Endothelial cell of umbilical vein (primary cell): ENCODE measurements around the gene MRC2. TPM values are rescaled to one million over a fixed set of nuclear protein-coding genes. Genes with fewer than 3 reads are reported as not detected.

Source experiments
- BruUV-seq: library from RNA; stranded (reverse); fragments of 400-500 nt; replicated peaks from 2 replicates; lab custom pipeline; 2021; lab: Mats Ljungman, UMichigan
- CTCF ChIA-PET: fragments of 300-600, 350-600 bp; sonication (Branson Sonifier 250); formaldehyde crosslinking; loops from one replicate; lab custom pipeline; 2021; ENCODE audit warnings: antibody characterized with exemption, inconsistent platforms; lab: Charles Lee
- POLR2A ChIA-PET: fragments of 300-600, 350-600 bp; sonication (Branson Sonifier 250); formaldehyde crosslinking; loops from one replicate; lab custom pipeline; 2021; ENCODE audit warnings: antibody characterized with exemption, inconsistent platforms; lab: Charles Lee
- DNase-seq: peaks from one replicate; pipeline ENCODE4 v3.0.0-alpha.2; 2011; ENCODE audit warnings: low read depth, low spot score
- FAIRE-seq: peaks from 2 replicates; lab custom pipeline; 2011; peaks lifted over from hg19 to GRCh38; lab: Jason Lieb, UNC
- H2AFZ ChIP-seq: 2 replicates; pipeline ENCODE4 v1.6.0; 2012; ENCODE audit warnings: low read depth, low read length, control low read depth, inconsistent platforms
- H3K27ac ChIP-seq: 2 replicates; pipeline ENCODE4 v1.5.1; 2011; ENCODE audit warnings: low read depth, mild to moderate bottlenecking, control low read depth, low read length, moderate library complexity; ENCODE audit not compliant: insufficient read depth
- H3K27me3 ChIP-seq, 2 experiments: 2 replicates each; pipeline versions ENCODE4 v1.6.0 to v1.6.1; 2011; ENCODE audit warnings: low read length in 2 of 2, mixed read lengths in 1 of 2; ENCODE audit not compliant: control insufficient read depth in 2 of 2, insufficient read depth in 2 of 2
- H3K36me3 ChIP-seq, 2 experiments: 2 replicates in 1 of 2; 3 replicates in 1 of 2; pipeline ENCODE4 v1.5.1; 2011; ENCODE audit warnings: low read length in 2 of 2, mild to moderate bottlenecking in 1 of 2, moderate library complexity in 1 of 2; ENCODE audit not compliant: control insufficient read depth in 2 of 2, insufficient read depth in 2 of 2; ENCODE audit errors: extremely low read depth in 1 of 2
- H3K4me1 ChIP-seq: 3 replicates; pipeline ENCODE4 v1.5.1; 2011; ENCODE audit warnings: mild to moderate bottlenecking, low read length; ENCODE audit not compliant: control insufficient read depth, insufficient read depth; ENCODE audit errors: extremely low read depth
- H3K4me2 ChIP-seq: 2 replicates; pipeline ENCODE4 v1.6.1; 2011; ENCODE audit warnings: low read length, control low read depth, mixed read lengths; ENCODE audit not compliant: insufficient read depth
- H3K4me3 ChIP-seq, 3 experiments: fragments of 200-600 bp in 1 of 3; sonication (generic), shearing (Covaris generic) in 1 of 3; replicated peaks in 1 of 3; 2 replicates each; pipeline ENCODE4 v1.5.1; 2011 to 2016; ENCODE audit warnings: control low read depth in 3 of 3, low read length in 3 of 3, mild to moderate bottlenecking in 2 of 3, inconsistent platforms in 1 of 3, low read depth in 1 of 3, moderate library complexity in 1 of 3; ENCODE audit not compliant: insufficient read depth in 1 of 3
- H3K79me2 ChIP-seq: 2 replicates; pipeline ENCODE4 v1.6.0; 2012; ENCODE audit warnings: low read length, inconsistent platforms; ENCODE audit not compliant: control insufficient read depth, insufficient read depth
- H3K9ac ChIP-seq: replicated peaks from 2 replicates; pipeline ENCODE3; 2011; ENCODE audit warnings: low read length, control low read depth; ENCODE audit not compliant: insufficient read depth; ENCODE audit errors: extremely low read depth
- H3K9me1 ChIP-seq: replicated peaks from 3 replicates; pipeline ENCODE4 v1.6.0; 2011; ENCODE audit warnings: mild to moderate bottlenecking, low read length; ENCODE audit not compliant: control insufficient read depth, insufficient read depth; ENCODE audit errors: extremely low read depth
- H3K9me3 ChIP-seq: replicated peaks from 2 replicates; pipeline ENCODE4 v1.5.1; 2012; ENCODE audit warnings: low read length, inconsistent platforms; ENCODE audit not compliant: control insufficient read depth, insufficient read depth
- H4K20me1 ChIP-seq: replicated peaks from 2 replicates; pipeline ENCODE3; 2011; ENCODE audit warnings: mild to moderate bottlenecking, low read length; ENCODE audit not compliant: control insufficient read depth, insufficient read depth; ENCODE audit errors: extremely low read depth
- CTCF ChIP-seq, 2 donors: IDR thresholded peaks; 1 replicate in 1 of 2; 2 replicates in 1 of 2; pipeline ENCODE4 v1.5.1; 2011; ENCODE audit warnings: low read length in 2 of 2, mild to moderate bottlenecking in 2 of 2, moderate library complexity in 2 of 2, control low read depth in 1 of 2, inconsistent platforms in 1 of 2, low read depth in 1 of 2; ENCODE audit not compliant: insufficient read depth in 1 of 2; ENCODE audit errors: extremely low read depth in 1 of 2
- EZH2 ChIP-seq: IDR thresholded peaks from 2 replicates; pipeline ENCODE4 v1.6.1; 2012; ENCODE audit warnings: borderline replicate concordance, low read depth, mild to moderate bottlenecking, moderate library complexity, low read length, inconsistent platforms; ENCODE audit not compliant: severe bottlenecking
- FOS ChIP-seq: IDR thresholded peaks from 2 replicates; pipeline ENCODE4 v1.6.1; 2011; ENCODE audit warnings: mild to moderate bottlenecking, low read length, moderate library complexity, borderline replicate concordance; ENCODE audit not compliant: insufficient read depth
- GATA2 ChIP-seq: IDR thresholded peaks from 2 replicates; pipeline ENCODE4 v1.7.0; 2011; ENCODE audit warnings: low read depth, mild to moderate bottlenecking, moderate library complexity, mixed read lengths, low read length; ENCODE audit not compliant: insufficient read length, insufficient read depth
- JUN ChIP-seq: IDR thresholded peaks from 2 replicates; pipeline ENCODE4 v1.6.1; 2011; ENCODE audit warnings: borderline replicate concordance, low read depth; ENCODE audit not compliant: insufficient read length, insufficient read depth
- MAX ChIP-seq: IDR thresholded peaks from 2 replicates; pipeline ENCODE4 v1.6.1; 2011; ENCODE audit not compliant: insufficient read depth, insufficient read length
- MYC ChIP-seq: IDR thresholded peaks from one replicate; pipeline ENCODE4 v1.6.1; 2011; ENCODE audit warnings: mild to moderate bottlenecking, low read depth, low read length
- POLR2A ChIP-seq: IDR thresholded peaks from 2 replicates; pipeline ENCODE4 v1.6.1; 2012; ENCODE audit warnings: low read depth, mild to moderate bottlenecking, control low read depth, low read length
- POLR2AphosphoS5 ChIP-seq: IDR thresholded peaks from 2 replicates; pipeline ENCODE4 v1.6.1; 2012; ENCODE audit warnings: low read depth, mild to moderate bottlenecking, control low read depth, low read length, moderate library complexity; ENCODE audit not compliant: insufficient read depth
- dilution Hi-C: fragments of 300-500 bp; cut with MboI; formaldehyde crosslinking; loops from one replicate; pipeline ENCODE4 v1.15.0; 2019; ENCODE audit warnings: low sequenced_read_pairs; ENCODE audit not compliant: extremely low pct_ligation_motif_present
- intact Hi-C: fragments of 100-400 bp; cut with micrococcal nuclease; formaldehyde crosslinking; loops from one replicate; pipeline ENCODE4 v1.10.0; 2022
- polyA plus RNA-seq, 4 experiments: library from polyadenylated mRNA; depleted of rRNA in 3 of 4; stranded (reverse) in 3 of 4; unstranded in 1 of 4; fragments of >200 nt; gene quantifications; 2 replicates each; pipeline versions ENCODE4 v1.2.1 to v1.2.3, GENCODE V29; 2011 to 2012; ENCODE audit warnings: missing spikeins in 1 of 4
- total RNA-seq: library from RNA; stranded (reverse); gene quantifications from 2 replicates; pipeline ENCODE4 v1.2.3, GENCODE V29; 2021

Gene MRC2
- total and polyA plus RNA-seq, 2 donors (not counting 3 experiments of a cell fraction or from before 2014, with no cell fraction given), result 30.6 to 52.7 TPM

DNA sequence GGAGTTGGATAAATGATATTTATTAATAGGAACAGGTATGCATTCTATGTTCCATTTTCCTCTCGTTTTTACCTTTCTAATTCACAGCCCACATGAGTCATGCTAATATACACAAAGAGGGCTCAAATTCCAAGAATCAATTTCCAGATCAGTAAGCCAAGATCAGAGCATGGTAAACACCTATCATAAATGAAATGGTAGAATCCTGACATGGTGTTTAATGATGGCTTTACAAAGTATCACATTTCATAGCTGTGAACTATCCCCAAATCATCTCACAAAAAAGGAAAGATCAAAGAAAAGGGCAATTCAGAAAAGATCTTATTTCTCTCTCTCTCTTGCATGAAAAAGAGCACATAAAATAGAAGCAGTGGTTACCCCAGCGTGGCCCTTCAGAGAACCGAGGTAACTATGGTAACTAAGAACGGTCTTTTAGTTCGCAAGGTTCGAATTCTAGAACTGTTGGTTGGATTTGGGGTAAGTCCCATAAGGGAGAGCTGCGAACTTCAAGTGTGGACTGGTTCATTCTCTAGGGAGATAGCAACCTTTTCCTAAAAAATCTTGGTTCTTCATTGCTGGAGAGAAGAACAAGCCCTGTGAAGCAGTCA is 107.7 kb downstream of the MRC2 start:
- no peak overlapping the region for H3K4me2 ChIP-seq
- no TSS peak for BruUV-seq
- DNase-seq (no peak), FAIRE-seq (no peak)
- POLR2A ChIA-PET, result no interaction called here
- intact Hi-C loops, result no loop called here
- no peak overlapping the region for H3K9ac ChIP-seq
- no peaks in the 10 kb centered on the region for H3K79me2 ChIP-seq
- no peak overlapping the region for H2AFZ ChIP-seq
- H3K36me3 ChIP-seq, result no peaks in the 10 kb centered on the region
- peaks cover 2 to 4% of the 10 kb centered on the region in 2 experiments for H3K27me3 ChIP-seq
- no peak overlapping the region for H3K27ac ChIP-seq
- CTCF ChIA-PET, result interaction anchor here (1.5 to 1.9 kb wide), 2 partner anchors 11 to 14 kb away, joined by 5 to 6 read pairs; no protein-coding TSS in a partner anchor
- no peaks in the 10 kb centered on the region for H3K9me1 ChIP-seq
- dilution Hi-C loops, result no loop called here
- no peak overlapping the region for H3K4me3 ChIP-seq
- no peaks in the 10 kb centered on the region for H4K20me1 ChIP-seq
- no peak for TF ChIP-seq POLR2AphosphoS5
- no peak for TF ChIP-seq FOS
- no peak for TF ChIP-seq POLR2A
- H3K4me1 ChIP-seq, result no peaks in the 10 kb centered on the region
- no peaks in the 10 kb centered on the region for H3K9me3 ChIP-seq

DNA sequence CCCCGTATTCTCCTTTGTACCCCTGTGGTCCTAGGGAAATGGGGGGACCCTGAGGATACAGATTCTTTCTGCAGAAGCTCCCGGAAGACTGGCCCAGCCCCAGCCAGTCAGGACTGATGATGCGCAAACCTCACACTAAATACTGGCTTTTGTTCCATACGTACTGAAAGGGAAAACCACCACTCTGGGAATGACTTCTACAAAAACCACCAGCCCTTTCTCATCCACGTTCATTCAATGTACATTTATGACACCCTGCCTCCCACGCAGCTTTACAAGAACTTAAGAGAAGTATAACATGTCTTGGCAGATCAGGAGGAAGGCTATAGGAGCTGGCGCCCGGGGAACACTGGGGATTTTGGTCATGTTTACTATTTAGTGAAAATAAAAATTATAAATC is 110.0 kb downstream of the MRC2 start:
- H3K79me2 ChIP-seq, result no peaks in the 10 kb centered on the region
- H2AFZ ChIP-seq, result no peak overlapping the region
- intact Hi-C loops (no loop called here), dilution Hi-C loops (no loop called here)
- no peak overlapping the region for H3K27ac ChIP-seq
- H3K4me1 ChIP-seq, result no peaks in the 10 kb centered on the region
- POLR2A ChIA-PET, result no interaction called here
- H3K36me3 ChIP-seq, result no peaks in the 10 kb centered on the region
- H3K9me3 ChIP-seq, result no peaks in the 10 kb centered on the region
- DNase-seq (no peak), FAIRE-seq (no peak)
- TF ChIP-seq MYC (no peak), FOS (no peak), POLR2A (no peak), JUN (no peak), MAX (no peak), EZH2 (no peak), CTCF (IDR thresholded peaks at IDR 0.05; ENCODE audit: extremely low read depth in 1 of 2, insufficient read depth in 1 of 2, low read depth in 1 of 2, low read length in 2 of 2) (no peak), POLR2AphosphoS5 (no peak), GATA2 (no peak)
- no peaks in the 10 kb centered on the region for H3K9me1 ChIP-seq
- H3K9ac ChIP-seq, result no peak overlapping the region
- BruUV-seq, result no TSS peak
- peaks cover 2% of the 10 kb centered on the region in 2 experiments for H3K27me3 ChIP-seq
- no peaks in the 10 kb centered on the region for H4K20me1 ChIP-seq
- no peak overlapping the region for H3K4me3 ChIP-seq
- CTCF ChIA-PET, result no interaction called here
- no peak overlapping the region for H3K4me2 ChIP-seq
